Left ventricle myocardium inferior (tissue), 1 donor: ENCODE measurements around the gene GAS7. TPM values are rescaled to one million over a fixed set of nuclear protein-coding genes. Genes with fewer than 3 reads are reported as not detected.

Experiments
- DNase-seq: peaks from one replicate; pipeline ENCODE4 v3.0.0-alpha.2; 2020
- H3K27ac ChIP-seq: fragments of 200-600 bp; replicated peaks from 2 replicates; pipeline ENCODE4 v1.8.0; 2021
- H3K27me3 ChIP-seq: fragments of 200-600 bp; 2 replicates; pipeline ENCODE4 v1.8.0; 2021; ENCODE audit warnings: low read depth
- H3K36me3 ChIP-seq: fragments of 200-600 bp; 2 replicates; pipeline ENCODE4 v1.8.0; 2021
- H3K4me1 ChIP-seq: fragments of 200-600 bp; 2 replicates; pipeline ENCODE4 v1.8.0; 2021
- H3K4me3 ChIP-seq: fragments of 200-600 bp; 2 replicates; pipeline ENCODE4 v1.8.0; 2021; ENCODE audit warnings: mild to moderate bottlenecking, moderate library complexity
- H3K9me3 ChIP-seq: fragments of 200-600 bp; replicated peaks from 2 replicates; pipeline ENCODE4 v1.8.0; 2021
- CTCF ChIP-seq: fragments of 200-600 bp; IDR thresholded peaks from 2 replicates; pipeline ENCODE4 v1.8.0; 2021; ENCODE audit warnings: antibody characterized with exemption, mild to moderate bottlenecking, borderline replicate concordance
- intact Hi-C: fragments of 100-400 bp; cut with micrococcal nuclease; formaldehyde crosslinking; loops from one replicate; pipeline ENCODE4 v1.11.0; 2022
- total RNA-seq: library from RNA; stranded (reverse); fragmentation: NEBNext Ultra II Directional; extraction: Animal tissue kit (Norgen Biotek cat#: 25700); gene quantifications from one replicate; pipeline ENCODE4 v1.2.1, GENCODE V29; 2021
- donor health status: DM: no; HTN: yes; CAD: no; lungs with severe emphysema.

Gene GAS7
- total RNA-seq, 1 donor from 2014 or later: 87.6 TPM

- Histone ChIP-seq H3K27ac (peak overlapping the region; percentile 94), H3K4me3 (no peak overlapping the region), H3K36me3 (no peaks in the 10 kb centered on the region), H3K9me3 (no peaks in the 10 kb centered on the region), H3K4me1 (peaks cover 95% of the 10 kb centered on the region), H3K27me3 (no peaks in the 10 kb centered on the region)
- intact Hi-C loops: no loop called here
- no peak for DNase-seq
- TF ChIP-seq CTCF: no peak
These were observed 77.7 kb downstream of the GAS7 start for GRCh38 chr17:10120749-10121148.

- intact Hi-C loops: no loop called here
These were observed 78.3 kb downstream of the GAS7 start for GRCh38 chr17:10120109-10120485.

DNA sequence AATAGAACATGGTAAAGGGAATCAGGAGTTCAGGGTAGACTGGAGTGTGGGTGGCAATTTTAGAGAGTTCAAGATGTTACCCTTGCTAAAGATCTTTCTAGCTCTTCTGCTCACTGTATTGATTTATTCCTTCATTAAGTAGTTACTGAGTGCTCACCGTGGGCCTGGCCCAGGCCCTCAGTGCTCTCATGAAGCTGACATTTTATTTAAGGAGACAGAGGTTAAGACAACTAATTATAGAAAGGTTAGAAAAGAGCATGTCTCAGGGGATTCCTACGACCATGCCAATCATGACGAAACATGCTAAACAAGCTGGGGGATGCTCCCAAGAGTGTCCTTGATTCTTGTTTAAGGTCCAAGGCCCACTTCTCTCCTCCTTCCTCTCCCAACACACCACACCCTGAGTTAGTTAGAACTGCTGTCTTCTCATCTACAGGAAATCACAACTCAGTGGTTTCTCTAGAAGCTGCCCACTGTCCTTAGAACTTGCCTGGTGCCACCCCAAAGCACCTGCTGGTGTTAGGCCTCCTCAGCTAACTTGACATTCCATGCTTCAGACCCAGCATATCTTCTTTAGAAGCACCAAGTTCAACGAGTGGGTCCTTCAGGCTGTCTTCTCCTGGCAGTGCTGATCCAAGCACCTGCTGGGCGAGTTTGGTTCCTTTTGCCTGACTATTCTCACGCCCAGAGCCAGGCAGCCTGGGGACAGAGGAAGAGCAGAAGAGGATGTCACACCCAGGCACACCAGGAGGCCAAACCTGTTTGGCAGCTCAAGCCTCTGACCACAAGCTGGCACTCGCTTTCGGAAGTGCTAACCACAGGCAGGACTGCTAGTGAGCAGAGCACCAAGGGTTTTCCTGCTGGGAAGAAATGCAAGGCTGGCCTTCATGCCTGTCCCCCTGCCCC is 79.0 kb downstream of the GAS7 start:
- Histone ChIP-seq H3K9me3 (no peaks in the 10 kb centered on the region), H3K36me3 (no peaks in the 10 kb centered on the region), H3K4me3 (no peak overlapping the region), H3K4me1 (peaks cover 98% of the 10 kb centered on the region), H3K27me3 (no peaks in the 10 kb centered on the region), H3K27ac (peak overlapping the region; percentile 94)
- peak; percentile 54 for DNase-seq
- no peak for TF ChIP-seq CTCF
- intact Hi-C loops: no loop called here

More at GRCh38 chr17:10120109-10120485, 78.3 kb downstream of the GAS7 start:
- Histone ChIP-seq H3K4me3 (no peak overlapping the region), H3K4me1 (peaks cover 100% of the 10 kb centered on the region), H3K27me3 (no peaks in the 10 kb centered on the region), H3K36me3 (no peaks in the 10 kb centered on the region), H3K9me3 (no peaks in the 10 kb centered on the region), H3K27ac (peak overlapping the region; percentile 94)
- no peak for DNase-seq
- no peak for TF ChIP-seq CTCF

DNA sequence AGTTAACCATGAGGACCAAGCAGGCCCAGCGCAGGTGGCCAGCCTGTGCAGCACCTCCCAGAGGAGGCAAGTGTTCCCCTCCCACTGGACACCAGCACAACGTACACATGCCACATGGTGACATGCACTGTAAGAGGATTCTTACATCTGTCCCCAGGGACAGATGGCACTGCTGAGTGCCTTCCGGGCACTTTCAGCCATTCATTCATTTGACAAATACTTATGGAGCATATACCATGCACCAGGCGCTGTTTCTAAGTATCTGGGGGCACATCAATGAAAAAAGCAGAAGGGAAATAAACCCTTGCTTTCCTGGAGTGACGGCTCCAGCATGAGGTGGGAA is 79.6 kb downstream of the GAS7 start:
- H3K27ac ChIP-seq: peak overlapping the region; percentile 94

DNA sequence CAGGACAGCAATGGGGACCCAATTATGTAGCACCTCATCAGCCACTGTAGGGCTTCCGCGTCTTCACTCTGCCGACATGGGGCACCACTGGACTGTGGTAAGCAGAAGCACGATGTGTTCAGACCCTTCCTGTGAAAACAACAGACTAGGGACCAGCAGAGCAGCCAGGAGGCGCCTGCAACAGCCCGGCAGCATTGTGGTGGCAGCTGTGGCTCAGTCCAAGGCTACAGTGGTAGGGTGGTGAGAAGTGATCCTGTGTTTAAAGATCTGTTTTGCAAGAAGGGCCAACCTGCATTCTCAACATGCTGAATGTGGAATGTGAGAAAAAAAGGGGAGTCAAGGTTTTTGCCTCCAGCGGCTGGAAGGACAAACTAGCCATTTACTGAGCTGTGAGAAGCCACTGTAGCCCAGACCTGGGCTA is 80.8 kb downstream of the GAS7 start:
- peak; percentile 43 for DNase-seq
- no peaks in the 10 kb centered on the region for H3K27me3 ChIP-seq
- no peak for TF ChIP-seq CTCF
- no peaks in the 10 kb centered on the region for H3K36me3 ChIP-seq
- H3K4me1 ChIP-seq: peaks cover 98% of the 10 kb centered on the region
- no peaks in the 10 kb centered on the region for H3K9me3 ChIP-seq
- intact Hi-C loops: no loop called here
- H3K4me3 ChIP-seq: no peak overlapping the region
- peak overlapping the region; percentile 94 for H3K27ac ChIP-seq

More for the DNA sequence above, 79.6 kb downstream of the GAS7 start:
- intact Hi-C loops: no loop called here
- no peaks in the 10 kb centered on the region for H3K27me3 ChIP-seq
- no peak for DNase-seq
- H3K9me3 ChIP-seq: no peaks in the 10 kb centered on the region
- no peak for TF ChIP-seq CTCF
- peaks cover 98% of the 10 kb centered on the region for H3K4me1 ChIP-seq
- H3K36me3 ChIP-seq: no peaks in the 10 kb centered on the region
- H3K4me3 ChIP-seq: no peak overlapping the region
